NK-92 (cell line): ENCODE results near the gene CELF2.

ENCODE experiments used
- DNase-seq: peaks from one replicate; lab custom pipeline; 2025; ENCODE audit not compliant: unreplicated experiment; lab: John Stamatoyannopoulos, UW

The CELF2 gene

DNA sequence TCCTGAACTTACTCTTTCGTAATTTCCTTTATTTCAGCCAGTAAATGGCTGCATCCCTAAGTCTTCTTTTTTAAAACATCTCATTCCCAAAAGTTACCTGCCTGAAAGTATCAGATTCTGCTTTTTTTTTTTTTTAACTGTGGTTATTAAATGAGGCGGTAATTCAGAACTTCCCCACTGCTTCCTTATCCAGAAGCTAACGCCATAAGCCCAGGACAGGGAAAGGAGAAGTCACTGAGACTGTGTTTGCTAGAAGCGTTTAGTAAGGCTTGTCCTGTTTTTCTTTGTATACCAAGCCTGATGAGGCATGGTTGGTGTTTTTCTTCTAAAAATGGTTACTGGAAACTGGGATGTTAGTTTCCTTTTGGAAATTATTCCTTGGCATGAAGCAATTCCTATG lies 197.8 kb downstream of the CELF2 start:
- DNase-seq, result no peak

DNA sequence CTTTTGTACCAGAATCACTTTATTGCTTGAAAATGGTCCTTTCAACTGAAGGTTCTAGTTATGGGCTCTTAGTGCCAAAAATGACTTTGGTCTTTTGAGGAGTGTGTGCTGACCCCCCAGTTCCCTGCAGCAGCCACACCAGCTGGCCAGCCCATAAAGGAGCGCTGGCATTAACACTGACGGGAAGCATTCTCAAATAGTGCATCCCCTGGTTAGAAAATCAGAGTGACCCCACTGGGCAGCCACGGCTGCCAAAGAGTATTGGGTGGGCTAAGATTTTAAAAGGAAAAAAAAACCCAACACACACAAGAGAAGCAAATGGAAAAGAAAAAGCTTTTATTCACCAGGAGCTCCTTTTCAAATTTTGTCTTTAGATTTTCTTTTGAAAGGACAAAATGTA lies 199.8 kb downstream of the CELF2 start:
- DNase-seq, result no peak

DNA sequence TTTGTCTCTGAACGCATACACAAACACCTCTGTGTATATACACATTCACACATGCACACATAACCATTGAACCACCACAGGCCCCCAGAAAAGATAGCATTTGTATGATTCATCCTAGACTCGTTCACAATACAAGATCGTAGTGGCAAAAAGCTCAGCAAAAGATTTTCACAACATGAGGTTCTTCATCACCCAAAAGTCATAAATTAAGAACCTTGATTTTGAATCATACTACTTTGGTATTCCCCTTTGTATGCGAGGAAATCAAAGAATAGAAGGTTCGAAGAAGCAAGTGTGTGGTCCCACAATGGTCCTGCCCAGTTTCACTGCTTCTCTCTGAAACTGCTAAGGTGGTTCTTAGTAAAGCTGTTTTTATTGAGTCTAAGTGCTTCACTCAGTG lies 200.7 kb downstream of the CELF2 start:
- DNase-seq, result no peak

DNA sequence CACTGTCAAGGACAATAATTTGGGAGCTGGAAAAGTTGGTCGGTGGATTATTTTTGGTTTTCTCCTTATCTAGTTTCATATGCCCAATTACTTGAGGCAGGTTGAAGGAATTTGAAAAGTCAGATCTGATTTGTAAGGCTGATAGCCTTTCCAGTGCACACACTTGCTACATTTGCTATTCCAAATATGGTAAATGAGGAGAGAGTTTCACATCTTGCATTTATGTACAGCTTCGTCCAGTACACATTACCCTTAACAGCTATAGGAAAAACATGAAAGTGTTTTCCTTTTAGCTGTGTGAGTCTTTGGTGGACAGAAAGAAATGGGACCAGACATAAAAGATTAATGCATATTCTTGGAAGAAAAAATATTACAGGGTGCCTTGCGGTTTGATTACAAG lies 201.8 kb downstream of the CELF2 start:
- no peak for DNase-seq

DNA sequence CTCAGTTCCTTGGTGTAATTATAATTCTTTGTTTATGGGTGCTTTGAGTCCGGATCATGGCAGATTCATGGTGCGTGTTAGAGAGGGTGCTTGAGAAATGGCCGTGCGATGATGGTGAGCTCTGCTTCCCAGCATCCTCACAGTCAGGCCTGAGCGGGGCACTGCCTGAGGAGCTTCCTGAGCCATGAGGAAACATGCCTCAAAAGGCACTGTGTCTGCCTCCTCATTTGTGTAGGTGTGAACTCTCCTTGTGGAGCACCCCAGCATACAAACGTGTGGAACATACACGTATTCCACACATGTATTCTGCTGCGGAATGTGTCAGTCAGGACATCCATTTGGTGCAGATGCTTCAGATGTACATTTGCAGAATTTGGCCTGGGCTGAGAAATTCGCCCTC lies 205.4 kb downstream of the CELF2 start:
- no peak for DNase-seq

DNA sequence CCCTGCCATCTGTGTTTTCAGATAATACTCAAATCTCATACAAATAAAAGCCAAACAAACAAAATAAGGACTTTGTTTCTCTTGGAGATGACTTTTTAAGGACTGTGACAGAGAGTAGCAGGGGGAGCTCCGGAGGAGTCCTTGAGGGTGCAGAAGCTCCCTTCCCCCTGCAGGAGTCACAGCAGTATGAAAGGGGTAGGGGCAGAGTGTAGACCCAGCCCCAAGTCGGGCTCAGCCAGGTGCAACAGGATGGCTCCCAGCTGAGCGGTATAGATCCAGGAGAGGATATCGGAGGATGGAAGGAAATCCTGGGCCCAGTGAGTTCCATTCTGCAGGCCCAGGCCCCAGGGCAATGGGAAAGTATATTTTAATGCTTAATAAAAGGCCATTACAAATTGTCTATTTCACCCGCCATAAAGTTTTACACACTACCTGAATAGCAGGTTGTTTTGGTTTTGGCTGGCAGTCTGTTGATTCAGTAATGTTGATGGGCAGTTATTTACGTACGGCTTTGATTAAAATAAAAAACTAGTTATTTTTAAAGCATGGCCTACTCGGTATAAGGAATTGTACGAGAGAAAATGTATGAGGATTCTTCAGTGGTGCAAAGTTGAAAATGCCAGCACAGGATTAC lies 206.0 kb downstream of the CELF2 start:
- no peak for DNase-seq

DNA sequence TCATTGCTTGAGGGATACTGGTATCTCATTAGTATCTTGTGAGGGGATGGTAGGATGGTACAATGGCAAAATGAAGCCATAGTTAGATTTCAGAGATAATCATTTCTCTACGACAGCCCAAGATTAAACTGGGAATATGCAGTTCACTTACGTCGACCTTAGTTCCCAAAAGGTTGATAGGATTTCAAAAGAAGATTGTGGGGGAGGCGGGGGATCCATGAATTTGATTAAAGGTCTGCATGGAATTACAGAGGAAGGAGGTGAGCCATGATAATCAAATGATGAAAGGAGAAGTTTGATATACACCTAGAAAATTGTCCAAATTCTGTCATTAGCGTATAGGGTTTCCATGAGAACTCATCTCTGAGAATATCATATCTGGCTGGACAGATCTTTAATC lies 206.6 kb downstream of the CELF2 start:
- no peak for DNase-seq

DNA sequence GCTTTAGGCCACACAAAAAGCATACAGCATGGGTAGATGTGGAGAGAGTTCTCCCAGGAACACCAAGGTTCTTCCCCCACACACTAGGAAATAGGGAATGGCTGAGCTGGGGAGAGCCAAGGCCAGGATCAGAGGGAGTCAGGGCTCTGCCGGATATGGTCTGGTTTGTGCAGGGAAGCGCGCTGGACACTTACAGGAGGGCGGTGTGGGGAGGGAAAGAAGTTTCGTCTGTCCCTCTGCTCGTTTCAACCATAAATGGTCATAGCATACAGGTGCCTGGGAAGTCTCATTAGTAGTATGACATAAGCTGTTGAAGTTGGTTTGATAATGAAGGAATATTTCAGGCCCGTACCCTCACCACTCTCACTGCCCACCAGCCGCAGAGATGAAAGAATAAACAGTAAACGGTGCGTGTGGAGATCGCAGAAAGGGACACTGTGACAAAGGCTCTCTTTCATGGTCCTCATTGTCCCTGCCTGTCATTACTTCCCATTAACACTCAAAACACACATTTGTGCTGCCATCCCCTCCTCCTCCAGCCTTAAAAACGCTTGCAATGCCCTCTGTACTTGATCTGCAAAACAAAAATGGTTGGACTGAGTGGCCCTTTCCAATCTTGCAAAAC lies 207.2 kb downstream of the CELF2 start:
- DNase-seq, result no peak

DNA sequence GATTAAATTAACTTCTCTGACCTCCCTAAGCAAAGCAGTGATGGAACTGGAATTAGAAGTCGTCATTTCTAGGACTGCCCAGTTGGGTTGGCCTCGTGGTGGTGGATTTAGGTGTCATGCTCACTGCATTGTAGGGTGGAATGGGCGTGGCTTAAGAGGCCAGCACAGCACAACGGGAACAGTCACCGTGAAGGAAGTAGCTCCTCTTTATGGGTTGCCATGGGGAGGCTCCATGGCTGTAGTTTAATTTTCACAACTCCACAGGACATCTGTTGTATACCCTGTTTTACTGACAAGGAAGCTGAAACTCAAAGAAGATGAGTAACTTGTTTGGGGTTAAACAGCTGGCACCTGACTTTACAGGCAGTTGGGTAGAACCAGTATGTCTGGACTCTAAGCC lies 208.3 kb downstream of the CELF2 start:
- no peak for DNase-seq

DNA sequence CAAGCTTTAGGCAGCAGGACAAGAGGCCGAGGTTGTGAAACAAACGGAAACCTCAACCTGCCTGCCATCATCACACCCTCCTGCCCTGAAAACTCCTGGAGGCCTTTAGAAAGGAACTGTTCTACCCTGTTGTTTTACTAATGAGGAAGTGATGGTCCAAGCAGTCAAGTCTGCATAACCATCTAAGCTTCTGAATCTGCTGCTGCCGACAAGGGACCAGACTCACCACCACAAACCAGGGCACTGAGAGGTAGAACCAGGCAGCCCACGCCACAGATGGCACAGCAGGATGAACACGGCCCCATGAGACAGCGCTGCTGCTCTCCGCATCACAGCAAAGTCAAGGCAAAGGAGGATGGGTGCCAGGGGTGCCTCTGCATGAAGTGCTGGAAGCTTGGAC lies 209.4 kb downstream of the CELF2 start:
- no peak for DNase-seq

DNA sequence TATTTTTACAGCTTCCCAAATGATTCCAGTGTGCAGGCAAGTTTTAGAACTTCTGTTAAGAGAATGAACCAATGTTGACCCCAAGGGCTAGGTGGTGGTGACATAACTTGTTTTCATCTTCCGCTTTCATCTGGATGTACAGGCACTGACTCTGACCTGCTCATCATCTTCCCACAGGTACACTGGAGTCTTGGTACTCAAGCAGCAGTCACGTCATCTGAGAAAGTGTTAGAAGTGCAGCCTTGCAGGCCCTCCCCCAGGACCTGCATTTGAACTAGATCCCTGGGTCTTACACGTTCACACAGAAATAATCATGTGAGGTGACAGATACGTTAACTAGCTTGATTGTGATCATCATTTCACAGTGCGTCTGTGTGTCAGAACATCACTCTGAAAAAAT lies 212.2 kb downstream of the CELF2 start:
- DNase-seq, result no peak

DNA sequence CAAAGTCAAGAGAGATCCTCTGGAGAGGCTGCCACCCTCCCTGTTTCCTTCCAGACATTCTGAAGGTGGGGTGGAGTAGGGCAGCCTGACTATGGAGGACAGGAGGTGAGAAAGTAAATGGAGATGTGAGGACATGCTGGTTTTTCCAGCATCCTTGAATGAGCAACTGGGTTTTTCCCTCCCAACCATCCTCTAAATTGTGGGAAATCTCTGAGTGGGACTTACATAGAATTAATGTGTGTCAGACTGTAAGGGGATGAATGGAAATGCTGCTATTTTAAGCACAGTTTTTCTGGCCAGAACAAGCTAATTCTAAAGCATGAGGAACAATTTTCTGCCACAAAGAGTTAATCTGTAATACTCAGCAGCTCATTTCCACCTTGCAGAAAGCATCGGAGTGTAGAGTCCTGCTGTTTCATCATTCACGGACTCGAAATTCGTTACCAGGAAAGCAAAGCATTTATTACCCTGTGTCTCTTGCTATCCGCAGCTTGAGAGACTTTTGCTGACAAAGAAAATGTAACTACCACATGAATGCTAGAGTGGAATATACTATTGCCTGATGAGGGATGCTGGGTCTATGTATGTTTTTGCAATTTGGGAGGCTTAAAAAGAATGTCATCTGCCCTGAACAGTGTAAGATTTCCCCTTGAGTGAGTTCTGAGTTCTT lies 213.0 kb downstream of the CELF2 start:
- no peak for DNase-seq

DNA sequence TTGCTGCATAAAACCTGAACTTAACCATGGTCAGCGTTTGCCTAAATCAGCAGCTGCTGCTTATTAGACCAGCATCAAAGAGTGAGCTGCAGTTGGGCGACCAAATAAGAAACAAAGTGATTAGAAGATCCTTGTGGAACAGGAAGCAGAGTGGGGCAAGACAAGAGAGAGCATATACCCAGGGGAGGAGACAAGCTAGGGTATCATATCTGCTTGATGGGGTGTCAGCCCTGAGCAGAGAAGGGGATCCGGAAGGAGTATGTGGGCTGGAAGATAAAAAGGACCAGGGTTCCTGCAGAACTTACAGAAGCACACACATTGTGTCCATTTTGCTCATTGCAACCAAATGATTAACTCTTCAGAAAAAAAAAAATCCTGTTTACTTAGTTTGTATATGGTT lies 213.6 kb downstream of the CELF2 start:
- no peak for DNase-seq

DNA sequence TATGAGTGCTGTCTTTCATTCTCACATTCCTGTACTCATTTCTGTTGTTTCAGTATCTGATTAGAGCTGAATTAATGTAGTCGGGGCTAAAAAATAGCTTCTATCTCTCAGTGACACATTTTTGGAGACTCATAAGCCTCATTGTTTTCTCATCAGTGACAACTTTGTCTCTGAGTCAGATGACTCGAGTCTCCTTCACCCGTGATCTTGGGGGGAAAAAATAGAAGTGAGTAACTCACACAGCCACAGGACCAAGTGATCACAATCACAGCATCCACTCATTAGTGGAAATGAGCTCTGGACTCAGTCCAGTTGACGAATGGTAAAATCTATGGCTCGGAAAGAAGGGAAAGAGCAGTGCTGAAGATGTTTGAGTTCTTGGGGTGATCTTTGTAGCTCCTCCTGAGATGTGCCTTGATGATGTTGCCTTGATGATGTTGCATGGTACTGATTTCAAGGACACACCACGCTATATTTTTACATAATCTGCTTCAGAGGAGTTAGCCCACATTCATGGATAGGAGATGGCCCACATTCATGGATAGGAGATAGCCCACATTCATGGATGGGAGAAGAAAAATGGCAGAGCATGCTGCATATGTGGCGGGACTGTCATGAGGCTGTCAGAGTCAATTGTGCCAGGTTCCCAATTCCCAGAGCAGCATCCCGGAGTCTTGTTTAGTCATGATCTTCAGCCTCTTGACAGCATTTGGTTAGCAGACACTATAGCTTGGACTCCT lies 214.7 kb downstream of the CELF2 start:
- no peak for DNase-seq

DNA sequence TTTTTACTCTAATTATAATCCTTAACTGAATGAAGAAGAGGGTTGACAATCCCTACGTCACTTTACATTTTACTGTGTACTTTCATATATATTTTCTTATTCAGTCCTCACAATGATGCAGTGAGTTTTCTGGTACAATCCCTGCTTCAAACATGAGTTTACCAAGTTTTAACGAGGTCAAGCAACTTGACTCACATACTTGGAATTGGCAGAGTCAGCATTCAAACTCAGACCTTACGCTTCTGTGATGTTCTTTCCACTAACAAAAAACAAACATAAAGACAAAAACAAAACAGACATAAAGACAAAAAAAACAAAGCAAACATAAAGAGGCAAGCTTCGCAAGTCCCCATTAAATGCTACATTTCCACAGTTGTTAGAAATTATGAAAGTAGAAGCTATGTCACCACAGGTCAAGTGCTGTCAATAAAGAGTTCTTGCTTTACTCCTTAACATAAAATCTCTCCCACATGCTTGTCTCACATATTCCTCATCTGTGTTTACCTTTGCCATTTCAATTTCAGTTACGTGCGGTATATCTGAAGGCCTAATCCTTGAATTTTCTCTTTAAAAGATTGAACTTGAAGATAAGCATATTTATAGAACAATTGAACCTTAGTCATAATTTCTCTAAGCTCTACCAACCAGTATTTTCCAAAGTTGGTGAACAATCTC lies 217.3 kb downstream of the CELF2 start:
- no peak for DNase-seq

DNA sequence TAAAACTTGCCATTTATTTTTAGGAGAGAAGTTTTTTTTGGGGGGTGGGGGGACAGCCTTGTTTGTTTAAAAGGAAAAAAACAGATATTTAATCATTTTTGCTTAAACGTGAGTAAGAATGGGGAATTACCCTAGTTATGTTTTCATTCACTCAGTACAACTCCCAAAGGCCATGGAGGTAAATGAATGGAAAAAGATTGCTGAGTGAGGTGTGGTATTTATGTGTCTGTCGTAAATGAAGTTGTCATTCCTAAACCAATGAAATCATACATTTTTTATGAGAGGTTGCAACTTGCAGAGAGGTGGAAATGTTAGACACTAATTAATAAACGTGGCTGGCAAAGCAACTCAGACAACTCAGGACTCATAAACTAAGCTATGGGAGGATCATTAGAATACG lies 218.1 kb downstream of the CELF2 start:
- no peak for DNase-seq

DNA sequence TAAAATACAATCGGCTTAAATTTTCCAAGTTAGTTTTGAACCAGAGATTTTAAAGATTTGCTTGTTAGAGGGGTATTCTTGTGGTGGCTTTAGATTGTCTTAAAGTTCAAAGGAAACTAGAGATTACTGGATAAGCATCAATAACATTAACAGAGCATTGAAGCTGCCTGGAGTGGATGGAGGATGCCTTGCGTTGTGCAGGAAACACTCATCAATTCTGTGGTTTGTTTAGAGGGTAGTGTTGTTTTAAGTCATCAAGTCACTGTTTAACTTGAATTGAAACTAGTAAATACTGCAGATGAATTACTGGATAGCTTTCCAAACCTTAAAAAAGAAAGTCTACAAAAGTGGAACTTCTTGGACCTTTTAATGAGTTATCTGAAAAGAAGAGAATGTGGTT lies 218.6 kb downstream of the CELF2 start:
- DNase-seq, result no peak

DNA sequence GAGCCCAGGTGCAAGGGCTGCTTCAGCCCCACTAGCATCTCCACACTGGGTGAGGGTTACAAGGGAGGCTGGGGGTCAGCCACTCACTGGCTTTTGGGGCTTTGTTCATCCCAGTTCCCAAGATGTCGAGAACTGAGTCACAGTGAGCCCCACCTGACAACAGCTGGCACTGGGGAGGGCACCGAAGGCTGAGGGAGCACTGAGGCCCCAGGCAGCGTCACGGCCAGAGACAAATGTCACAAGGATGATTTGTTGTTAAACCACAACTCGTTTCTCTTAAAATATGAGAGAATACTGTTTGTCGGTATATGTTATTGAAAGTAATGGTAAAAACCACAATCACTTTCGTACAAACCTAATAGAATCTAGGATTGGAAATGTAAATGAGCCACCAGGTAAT lies 219.9 kb downstream of the CELF2 start:
- DNase-seq, result no peak

DNA sequence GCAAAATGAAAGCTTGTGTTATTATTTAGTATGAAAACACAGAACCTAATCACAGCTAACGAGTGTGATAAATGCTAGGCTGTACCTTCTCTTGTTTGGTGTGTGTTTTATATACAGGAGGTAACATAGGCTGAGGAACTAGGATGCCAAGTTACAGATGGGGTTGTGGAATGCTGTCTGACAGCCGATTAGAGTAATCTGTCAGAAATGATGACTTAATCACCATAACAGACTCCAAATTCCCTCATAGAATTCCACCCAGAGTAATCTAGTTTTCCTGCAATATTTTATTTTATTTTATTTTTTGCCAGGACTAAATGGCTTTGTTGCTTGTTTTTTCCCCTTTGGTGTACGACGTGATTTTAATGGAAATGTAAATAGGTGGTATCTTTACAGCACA lies 221.2 kb downstream of the CELF2 start:
- no peak for DNase-seq

DNA sequence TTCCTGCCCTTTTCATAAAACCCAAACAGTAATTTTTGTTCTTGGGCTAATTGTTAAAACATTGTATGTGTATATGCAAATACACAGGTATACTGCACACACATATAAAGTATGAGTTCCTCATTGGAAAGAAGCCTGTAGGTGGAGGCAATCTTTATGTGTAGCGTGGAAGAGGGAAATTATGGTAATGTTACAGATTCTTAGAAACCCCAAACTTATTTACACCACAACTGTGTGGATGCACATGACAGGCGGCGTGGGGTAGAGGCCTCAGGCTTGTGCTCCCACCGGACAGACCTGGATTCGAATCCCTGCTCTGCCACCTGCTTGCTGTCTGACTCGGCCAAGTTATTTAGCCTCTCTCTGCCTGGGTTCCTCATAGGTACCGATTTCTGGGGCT lies 223.0 kb downstream of the CELF2 start:
- DNase-seq, result no peak
